ENCODE data around the gene GAK. TPM values are rescaled to one million over a fixed set of nuclear protein-coding genes. Genes with fewer than 3 reads are reported as not detected.

The GAK gene
- total and polyA plus RNA-seq, 2 of the 13 experiments (the other 11 are each of a cell fraction or from before 2014, with no cell fraction given), result 17.5 to 44.3 TPM

DNA sequence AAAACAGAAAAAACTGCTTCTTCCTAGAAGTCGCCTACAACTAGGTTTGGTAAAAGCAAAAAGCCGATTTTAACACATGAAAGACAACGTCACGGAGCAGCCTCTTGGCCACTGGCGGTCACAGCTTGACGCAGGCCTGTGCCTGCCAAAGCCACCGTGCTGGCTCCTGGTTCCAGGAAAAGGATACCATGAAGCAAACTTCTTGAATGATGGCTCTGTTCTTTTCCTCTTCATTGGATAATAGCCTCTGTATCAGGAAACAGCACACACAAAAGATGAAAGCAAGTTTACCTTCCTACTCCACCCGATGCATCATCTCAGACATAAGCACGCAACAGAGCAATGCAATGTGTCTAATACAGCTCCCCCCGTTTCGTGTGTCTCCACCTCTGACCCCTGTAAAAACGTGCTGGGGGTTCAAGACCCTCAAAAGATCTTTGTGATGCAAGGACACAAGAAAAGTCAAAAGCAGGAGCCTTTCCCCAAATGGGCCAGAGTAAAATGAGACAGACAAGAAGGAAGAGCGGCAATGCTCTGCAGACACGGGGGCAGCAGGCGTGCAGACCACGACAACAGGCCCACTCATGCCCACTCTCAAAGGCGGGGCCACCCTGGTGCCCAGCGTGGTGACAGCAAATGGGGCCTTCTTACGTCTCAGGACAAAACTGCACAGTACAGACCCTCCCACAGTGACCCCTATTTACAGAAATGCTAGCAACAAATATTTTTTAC, 19.4 kb downstream of the GAK start:
- Histone ChIP-seq H3K9me3 (ENCODE audit: low read length) (no peaks in the 10 kb centered on the region), H3K4me2 (ENCODE audit: low read depth, low read length) (no peak overlapping the region), H3K79me2 (ENCODE audit: insufficient read depth, low read length) (peaks cover 27% of the 10 kb centered on the region), H3K27me3 (ENCODE audit: control insufficient read depth in 1 of 2, insufficient read depth in 2 of 2, low read length in 2 of 2) (no peaks in the 10 kb centered on the region), H4K20me1 (ENCODE audit: insufficient read depth, low read length) (no peaks in the 10 kb centered on the region), H3K4me1 (ENCODE audit: insufficient read depth, low read length) (no peaks in the 10 kb centered on the region), H3K36me3 (replicated peaks in 1 of 2; ENCODE audit: control insufficient read depth in 1 of 2, insufficient read depth in 2 of 2, low read length in 2 of 2) (peaks cover 11 to 26% of the 10 kb centered on the region in 2 experiments; a peak in 4 of 5 replicates), H3K4me3 (replicated peaks in 1 of 3; ENCODE audit: insufficient read depth in 1 of 3, low read depth in 2 of 3, low read length in 3 of 3) (no peak overlapping the region), H3K27ac (ENCODE audit: extremely low read length, insufficient read depth, low read length) (no peak overlapping the region), H3K9ac (ENCODE audit: insufficient read depth, low read depth, low read length) (no peak overlapping the region), H2AFZ (ENCODE audit: low read length) (no peak overlapping the region)
- ChIA-PET CTCF (ENCODE audit: low intra/inter-chr PET ratio, low total read pairs) (no interaction called here), POLR2A (no interaction called here)
- no peak for FAIRE-seq
- DNase-seq (ENCODE audit: low spot score), result no peak
- 87% methylated on average over 19 of the region's 19 CpGs for WGBS (ENCODE audit: low lambda C conversion rate)
- in situ Hi-C loops (cut with HindIII; ENCODE audit: extremely low pct_ligation_motif_present, low pct_unique_long_range_greater_than_20kb), result no loop called here
- no peak for ATAC-seq
- BruUV-seq (replicated peaks), result no TSS peak
- TF ChIP-seq MAFF (IDR thresholded peaks at IDR 0.05; ENCODE audit: low read depth, low read length) (no peak), ZNF879 (CRISPR knock-in tag; IDR thresholded peaks at IDR 0.05) (no peak), NFE2L2 (IDR thresholded peaks at IDR 0.05; ENCODE audit: low read length) (no peak), TBP (CRISPR knock-in tag; IDR thresholded peaks at IDR 0.05) (no peak), SOX5 (CRISPR knock-in tag; IDR thresholded peaks at IDR 0.05; ENCODE audit: borderline replicate concordance) (no peak), ZNF431 (CRISPR knock-in tag; IDR thresholded peaks at IDR 0.05; ENCODE audit: borderline replicate concordance, low read depth) (no peak), ZMYM2 (CRISPR knock-in tag; IDR thresholded peaks at IDR 0.05) (no peak), TGIF2 (CRISPR knock-in tag; IDR thresholded peaks at IDR 0.05) (no peak), FOSL2 (CRISPR knock-in tag; IDR thresholded peaks at IDR 0.05) (no peak), SIX1 (CRISPR knock-in tag; IDR thresholded peaks at IDR 0.05; ENCODE audit: borderline replicate concordance) (no peak), RCOR2 (CRISPR knock-in tag; IDR thresholded peaks at IDR 0.05) (no peak), ZNF546 (CRISPR knock-in tag; conservative IDR thresholded peaks at IDR 0.05) (no peak), TP53 (CRISPR knock-in tag; conservative IDR thresholded peaks at IDR 0.05) (no peak), DNMT1 (CRISPR knock-in tag; IDR thresholded peaks at IDR 0.05) (no peak), HNF4A (CRISPR knock-in tag; IDR thresholded peaks at IDR 0.05) (no peak), ZFYVE20 (CRISPR knock-in tag; IDR thresholded peaks at IDR 0.05; ENCODE audit: borderline replicate concordance, low read depth) (no peak)
- TF ChIP-seq, protein P1, sequence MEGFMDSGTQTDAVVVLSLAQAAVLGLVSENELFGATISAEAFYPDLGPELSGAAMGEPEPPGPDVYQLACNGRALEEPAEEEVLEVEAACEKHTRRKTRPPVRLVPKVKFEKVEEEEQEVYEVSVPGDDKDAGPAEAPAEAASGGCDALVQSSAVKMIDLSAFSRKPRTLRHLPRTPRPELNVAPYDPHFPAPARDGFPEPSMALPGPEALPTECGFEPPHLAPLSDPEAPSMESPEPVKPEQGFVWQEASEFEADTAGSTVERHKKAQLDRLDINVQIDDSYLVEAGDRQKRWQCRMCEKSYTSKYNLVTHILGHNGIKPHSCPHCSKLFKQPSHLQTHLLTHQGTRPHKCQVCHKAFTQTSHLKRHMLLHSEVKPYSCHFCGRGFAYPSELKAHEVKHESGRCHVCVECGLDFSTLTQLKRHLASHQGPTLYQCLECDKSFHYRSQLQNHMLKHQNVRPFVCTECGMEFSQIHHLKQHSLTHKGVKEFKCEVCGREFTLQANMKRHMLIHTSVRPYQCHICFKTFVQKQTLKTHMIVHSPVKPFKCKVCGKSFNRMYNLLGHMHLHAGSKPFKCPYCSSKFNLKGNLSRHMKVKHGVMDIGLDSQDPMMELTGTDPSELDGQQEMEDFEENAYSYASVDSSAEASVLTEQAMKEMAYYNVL (CRISPR knock-in tag; IDR thresholded peaks at IDR 0.05; ENCODE audit: borderline replicate concordance), result no peak
- TF ChIP-seq, protein P2, sequence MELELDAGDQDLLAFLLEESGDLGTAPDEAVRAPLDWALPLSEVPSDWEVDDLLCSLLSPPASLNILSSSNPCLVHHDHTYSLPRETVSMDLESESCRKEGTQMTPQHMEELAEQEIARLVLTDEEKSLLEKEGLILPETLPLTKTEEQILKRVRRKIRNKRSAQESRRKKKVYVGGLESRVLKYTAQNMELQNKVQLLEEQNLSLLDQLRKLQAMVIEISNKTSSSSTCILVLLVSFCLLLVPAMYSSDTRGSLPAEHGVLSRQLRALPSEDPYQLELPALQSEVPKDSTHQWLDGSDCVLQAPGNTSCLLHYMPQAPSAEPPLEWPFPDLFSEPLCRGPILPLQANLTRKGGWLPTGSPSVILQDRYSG (CRISPR knock-in tag; IDR thresholded peaks at IDR 0.05), result no peak
- TF ChIP-seq, protein P3, sequence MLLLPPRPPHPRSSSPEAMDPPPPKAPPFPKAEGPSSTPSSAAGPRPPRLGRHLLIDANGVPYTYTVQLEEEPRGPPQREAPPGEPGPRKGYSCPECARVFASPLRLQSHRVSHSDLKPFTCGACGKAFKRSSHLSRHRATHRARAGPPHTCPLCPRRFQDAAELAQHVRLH (CRISPR knock-in tag; IDR thresholded peaks at IDR 0.05; ENCODE audit: borderline replicate concordance, low read depth), result no peak
- TF ChIP-seq, protein P4, sequence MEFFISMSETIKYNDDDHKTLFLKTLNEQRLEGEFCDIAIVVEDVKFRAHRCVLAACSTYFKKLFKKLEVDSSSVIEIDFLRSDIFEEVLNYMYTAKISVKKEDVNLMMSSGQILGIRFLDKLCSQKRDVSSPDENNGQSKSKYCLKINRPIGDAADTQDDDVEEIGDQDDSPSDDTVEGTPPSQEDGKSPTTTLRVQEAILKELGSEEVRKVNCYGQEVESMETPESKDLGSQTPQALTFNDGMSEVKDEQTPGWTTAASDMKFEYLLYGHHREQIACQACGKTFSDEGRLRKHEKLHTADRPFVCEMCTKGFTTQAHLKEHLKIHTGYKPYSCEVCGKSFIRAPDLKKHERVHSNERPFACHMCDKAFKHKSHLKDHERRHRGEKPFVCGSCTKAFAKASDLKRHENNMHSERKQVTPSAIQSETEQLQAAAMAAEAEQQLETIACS (CRISPR knock-in tag; IDR thresholded peaks at IDR 0.05), result no peak
- intact Hi-C loops (cut with micrococcal nuclease; ENCODE audit: unreplicated experiment), result no loop called here
